HG03571 (cell line): ENCODE data around the gene PRKCZ.
A peak's percentile ranks its signal among the peaks of the same experiment; 100 is the strongest.

Experiments
- ATAC-seq: cut with Tn5 transposase; IDR thresholded peaks from one replicate; pipeline ENCODE4 v1.9.1; 2021; ENCODE audit not compliant: unreplicated experiment

The PRKCZ gene

DNA sequence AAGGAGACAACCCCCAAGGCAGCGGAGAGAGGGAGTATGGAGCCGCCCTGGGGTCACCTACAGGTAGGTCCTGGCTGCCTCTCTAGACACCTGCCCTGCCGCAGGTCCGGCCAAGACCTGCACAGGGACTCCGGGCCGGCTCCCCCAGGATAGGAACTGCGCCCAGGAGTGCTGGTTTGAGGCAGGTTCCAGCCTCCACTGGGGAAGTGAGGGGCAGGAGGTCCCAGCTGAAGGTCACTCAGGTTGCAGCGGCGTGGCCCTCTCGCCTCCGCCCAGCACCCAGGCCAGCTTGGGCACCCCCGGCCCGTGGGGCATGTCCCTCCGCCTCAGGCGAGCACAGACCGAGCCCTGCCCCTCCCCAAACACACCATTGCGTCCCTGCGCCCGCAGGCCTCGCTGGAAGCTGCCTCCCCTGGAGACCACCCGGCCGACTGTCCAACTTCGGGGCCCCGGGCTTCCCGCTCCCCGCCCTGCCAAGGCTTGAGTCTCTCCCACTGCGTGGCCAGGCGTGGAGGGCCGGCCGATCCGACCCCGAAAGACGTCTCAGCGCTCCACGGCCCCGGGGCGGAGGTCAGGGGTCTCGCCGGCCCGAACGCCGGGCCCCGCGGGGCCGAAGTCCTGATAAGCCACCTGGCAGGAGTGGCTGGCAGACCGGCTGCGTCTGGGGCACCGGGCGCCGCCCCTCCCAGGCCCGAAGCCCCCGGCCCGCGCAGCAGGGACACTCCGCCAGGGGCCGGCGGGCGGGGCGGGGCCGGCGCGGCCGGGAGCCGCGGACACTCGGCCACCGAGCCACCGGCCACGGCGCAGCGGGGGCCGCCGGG is 176.5 kb downstream of the PRKCZ start:
- peak; percentile 1 for ATAC-seq

DNA sequence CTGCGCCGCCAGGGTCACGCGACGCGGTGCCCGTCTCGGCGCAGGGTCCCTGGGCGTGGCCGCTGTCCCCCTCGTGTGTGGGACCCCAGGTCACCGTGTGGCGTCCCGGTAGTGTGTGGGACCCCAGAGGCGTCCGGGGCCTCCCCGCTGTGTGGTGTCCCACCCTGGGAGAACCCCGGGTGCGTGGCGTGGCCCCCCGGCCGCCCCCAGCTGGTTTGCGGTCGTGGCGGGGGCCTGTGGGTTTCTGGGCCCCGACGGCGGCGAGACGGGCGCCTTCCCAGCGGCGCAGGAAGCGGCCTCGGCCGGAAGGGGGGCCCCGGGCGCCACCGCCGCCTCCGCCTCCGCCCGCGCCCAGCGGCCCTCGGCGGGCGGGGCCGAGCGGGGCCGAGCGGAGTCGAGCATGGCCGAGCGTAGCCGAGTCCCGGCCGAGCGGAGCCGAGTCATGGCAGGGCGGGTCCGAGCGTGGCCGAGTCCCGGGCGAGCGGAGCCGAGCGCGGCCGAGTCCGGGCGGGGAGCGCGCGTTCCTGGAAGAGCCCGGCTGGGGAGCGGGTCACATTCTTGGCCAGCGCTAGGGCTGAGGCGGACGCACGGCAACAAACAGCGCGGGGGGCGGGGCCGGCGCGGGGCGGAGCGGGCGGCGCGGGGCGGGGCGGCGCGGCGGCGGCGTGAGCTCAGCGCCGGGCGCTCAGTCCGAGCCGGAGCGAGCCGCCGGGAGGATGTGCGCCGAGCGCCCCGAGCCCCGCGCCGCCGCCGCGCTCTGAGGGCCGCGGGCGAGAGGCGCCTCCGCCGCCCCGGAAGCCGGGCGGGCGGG is 177.3 kb downstream of the PRKCZ start:
- peak; percentile 90 for ATAC-seq

DNA sequence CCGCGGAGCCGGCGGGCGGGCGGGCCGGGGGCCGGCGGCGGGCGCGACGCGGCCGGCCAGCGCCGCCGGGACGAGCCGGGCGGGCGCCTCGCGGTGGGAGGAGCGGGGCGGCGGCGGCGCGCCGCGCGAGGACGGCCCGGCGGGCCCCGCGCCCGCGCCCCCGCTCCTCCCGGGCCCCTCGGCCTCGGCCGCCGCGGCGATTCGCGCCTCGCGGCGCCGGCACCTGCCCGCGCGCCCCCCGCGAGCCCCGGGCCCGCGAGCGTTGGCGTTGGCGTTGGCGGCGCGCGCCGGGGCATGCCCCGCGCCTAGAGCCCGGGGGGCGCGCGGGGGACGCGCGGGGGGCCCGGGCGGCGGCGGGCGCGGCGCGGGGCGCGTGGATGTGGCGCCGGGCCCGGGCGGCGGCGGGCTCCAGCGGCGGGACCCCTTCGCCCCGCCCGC is 178.0 kb downstream of the PRKCZ start, which contains the start of gene SKI:
TSS of gene SKI (plus strand) at position 163 of the 438 bp plus-strand sequence. CDS start 448 bp downstream, outside the sequence.
- no peak for ATAC-seq

DNA sequence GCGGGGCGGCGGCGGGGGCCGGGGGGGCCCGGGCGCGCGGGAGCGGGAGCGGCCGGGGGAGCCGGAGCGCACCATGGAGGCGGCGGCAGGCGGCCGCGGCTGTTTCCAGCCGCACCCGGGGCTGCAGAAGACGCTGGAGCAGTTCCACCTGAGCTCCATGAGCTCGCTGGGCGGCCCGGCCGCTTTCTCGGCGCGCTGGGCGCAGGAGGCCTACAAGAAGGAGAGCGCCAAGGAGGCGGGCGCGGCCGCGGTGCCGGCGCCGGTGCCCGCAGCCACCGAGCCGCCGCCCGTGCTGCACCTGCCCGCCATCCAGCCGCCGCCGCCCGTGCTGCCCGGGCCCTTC is 178.5 kb downstream of the PRKCZ start:
- no peak for ATAC-seq

DNA sequence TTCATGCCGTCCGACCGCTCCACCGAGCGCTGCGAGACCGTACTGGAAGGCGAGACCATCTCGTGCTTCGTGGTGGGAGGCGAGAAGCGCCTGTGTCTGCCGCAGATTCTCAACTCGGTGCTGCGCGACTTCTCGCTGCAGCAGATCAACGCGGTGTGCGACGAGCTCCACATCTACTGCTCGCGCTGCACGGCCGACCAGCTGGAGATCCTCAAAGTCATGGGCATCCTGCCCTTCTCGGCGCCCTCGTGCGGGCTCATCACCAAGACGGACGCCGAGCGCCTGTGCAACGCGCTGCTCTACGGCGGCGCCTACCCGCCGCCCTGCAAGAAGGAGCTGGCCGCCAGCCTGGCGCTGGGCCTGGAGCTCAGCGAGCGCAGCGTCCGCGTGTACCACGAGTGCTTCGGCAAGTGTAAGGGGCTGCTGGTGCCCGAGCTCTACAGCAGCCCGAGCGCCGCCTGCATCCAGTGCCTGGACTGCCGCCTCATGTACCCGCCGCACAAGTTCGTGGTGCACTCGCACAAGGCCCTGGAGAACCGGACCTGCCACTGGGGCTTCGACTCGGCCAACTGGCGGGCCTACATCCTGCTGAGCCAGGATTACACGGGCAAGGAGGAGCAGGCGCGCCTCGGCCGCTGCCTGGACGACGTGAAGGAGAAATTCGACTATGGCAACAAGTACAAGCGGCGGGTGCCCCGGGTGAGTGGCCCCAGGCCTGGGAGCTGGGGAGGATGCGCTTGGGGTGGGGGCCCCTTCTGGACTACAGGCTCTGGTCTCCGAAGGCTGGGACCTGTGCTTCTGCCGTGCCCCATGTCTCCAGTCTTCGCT is 179.0 kb downstream of the PRKCZ start:
- no peak for ATAC-seq

DNA sequence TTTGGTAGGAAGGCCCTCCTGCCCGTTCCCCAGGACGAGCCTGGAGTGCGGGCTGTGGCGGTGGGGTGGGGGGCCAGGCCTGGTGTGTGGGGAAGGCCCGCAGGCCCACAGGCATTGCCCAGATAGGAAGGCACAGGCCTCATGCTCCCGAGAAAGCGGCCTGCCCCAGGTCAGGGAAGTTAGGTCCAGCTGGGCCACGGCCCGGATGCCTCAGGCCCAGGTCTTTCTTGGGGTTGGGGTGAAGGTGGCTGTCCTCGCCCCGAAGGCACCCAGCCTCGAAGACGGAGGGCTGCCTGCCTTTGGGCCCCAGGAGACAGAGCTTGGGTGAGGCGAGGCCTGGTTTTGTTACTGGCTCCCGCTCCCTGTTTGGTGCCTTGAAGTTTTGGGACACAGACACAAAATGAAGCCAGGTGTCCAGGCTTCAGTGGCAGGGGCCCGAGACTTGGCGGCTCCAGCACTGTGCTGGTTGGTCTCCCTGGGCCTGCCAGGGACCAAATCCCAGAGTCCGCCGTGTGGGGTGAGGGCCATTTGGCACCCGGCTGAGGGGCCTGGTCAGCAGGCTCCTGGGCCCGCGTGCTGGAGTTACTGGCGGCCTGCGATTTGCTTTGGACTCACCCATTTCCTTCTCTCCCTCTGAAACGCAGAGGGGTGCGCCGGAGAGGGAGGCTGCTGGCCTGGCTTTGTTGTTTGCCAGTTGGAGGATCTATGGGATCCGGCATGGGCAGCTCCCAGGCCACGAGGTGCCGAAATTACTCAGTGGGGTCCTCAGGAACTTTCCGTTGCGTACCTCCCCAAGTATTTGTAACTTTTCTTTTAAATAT is 179.9 kb downstream of the PRKCZ start:
- no peak for ATAC-seq

DNA sequence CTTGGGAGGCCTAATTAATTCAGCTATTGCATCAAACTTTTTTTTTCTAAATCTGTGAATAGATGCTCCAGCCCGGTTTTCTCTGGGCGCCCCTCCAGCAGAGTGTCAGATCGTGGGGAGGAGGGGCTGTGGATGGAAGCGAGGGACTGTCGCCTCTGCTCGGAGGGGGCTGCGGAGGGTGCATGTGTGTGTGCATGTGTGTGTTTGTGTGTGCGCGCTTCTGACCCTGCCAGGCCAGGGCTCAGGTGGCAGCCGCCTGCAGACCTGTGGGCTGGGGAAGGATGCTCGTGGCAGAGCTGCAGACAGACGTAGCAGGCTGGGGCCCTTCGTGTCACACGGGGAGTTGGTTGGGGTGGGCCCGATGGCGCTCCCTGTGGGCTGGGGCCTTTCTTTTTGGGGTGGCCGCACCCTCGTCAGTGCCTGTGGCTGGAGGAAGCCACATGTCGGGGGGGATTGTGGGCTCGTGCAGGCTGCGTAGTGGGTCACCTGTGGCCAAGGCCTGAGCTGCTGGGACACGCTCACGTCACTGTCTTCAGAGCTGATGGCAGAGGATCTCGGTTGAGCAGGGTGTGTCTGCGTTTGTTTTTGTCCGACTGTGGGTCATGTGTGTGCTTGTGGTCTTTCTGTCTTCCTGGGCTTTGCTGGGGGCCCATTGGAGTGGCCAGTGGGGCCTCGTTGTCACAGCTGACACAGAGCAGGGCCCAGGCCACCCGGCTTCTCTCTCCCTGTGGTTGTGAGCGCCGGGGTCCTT is 180.7 kb downstream of the PRKCZ start:
- ATAC-seq, result no peak

DNA sequence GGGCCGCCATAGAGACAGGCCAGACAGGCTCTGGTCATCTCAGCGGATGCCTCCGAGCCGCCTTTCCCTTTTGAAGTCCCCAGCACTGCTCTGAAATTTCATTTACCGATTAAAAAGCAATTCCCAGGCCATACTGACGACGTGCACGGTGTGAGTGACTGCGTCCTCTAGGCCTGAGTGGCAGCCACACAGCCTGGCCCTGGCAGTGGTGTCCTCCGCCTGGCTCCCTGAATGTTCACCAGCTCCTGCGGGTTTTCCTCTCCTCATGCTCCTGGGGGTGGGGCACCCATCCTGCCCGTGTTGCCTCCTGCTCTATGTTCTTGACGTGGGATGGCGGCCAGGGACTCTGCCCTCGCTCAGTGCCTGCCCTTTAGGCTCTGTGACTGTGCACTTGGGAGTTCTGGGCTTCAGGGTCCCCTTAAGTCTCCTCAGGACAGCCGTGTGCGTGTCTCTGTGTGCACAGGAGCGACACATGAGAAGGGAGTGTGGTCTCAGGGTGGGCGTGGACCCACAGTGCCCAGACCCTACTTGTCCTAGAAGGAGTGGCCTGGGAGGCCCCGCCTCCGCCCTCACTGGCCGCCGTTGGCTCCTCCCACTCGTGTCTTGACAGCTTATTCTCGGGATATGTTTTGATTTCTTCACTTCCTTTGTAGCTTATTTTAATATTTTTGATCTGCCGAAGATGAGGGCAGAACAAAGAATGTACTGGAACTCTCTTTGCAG is 181.5 kb downstream of the PRKCZ start:
- no peak for ATAC-seq

DNA sequence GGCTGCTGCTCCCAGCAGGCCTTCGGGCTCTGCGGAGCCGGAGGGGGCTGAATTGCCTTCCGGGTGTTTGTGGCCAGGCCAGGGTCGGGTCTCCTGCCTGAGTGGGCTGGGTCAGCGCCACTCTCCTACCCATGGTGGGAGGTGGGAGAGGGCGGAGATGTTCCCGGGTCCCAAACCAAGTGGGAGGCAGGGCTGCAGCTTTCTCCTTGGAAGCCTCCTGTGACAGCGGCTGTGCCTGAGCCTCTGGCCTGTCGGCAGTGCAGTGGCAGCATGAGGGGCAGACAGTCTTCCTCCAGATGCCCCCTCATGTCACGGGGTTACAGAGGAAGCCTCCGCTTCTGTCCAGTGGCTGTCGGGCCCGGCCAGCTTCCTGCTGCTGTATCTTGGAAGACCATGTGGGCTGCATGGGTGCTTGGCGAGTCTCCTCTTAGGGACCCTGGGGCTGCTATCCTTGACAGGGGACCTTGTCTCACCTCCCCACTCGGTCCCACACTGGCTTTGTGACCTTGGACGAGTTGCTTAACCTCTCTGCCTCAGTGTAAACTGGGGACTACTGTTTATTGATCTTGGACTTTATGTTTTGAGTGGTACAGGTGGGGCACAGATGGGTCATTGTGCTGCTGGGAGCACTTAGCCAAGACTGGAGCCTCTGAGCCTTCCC is 182.2 kb downstream of the PRKCZ start:
- ATAC-seq, result no peak

DNA sequence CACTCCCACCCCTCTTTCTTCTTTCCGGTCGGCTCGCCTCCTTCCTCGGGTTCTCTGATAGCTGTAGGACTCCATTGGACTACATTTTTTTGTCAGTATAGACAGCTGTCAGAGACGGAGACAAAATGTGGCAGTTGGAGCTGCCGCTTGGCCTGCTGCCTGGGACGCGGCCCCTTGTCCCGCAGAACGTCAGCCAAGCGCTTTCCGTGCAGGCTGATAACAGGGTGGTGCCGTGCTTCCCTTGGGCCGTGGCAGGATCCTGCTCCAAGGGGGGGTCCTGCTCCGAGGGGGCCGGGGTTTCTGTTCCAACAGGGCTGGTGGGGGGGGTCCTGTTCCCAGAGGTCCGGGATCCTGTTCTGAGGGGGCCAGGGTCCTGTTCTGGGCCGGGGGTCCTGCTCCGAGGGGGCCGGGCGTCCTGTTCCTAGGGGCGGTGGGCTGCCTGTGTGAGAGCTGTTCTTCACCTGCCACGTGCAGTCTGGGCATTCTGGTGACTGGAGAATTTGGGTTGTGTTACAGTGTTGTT is 182.8 kb downstream of the PRKCZ start:
- ATAC-seq, result no peak

DNA sequence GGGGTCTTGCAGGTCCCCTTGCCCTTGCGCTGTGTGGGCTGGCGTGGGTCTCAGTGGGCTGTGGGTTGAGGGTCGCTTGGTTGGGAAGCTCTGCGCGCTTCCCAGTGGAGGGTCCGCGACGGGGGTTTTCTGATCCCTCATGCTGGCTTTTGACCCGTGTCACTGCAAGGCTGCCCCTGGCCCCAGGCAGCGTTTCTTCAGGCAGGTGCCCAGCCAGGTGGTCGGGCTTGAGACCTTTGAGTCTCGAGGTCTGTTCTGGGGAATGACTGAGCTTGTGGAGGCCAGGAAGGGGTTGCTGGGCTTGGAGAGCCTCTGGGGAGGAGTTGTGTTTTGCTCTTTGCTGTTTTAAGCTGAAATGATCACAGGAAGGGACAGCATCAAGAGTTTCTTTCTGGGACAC is 183.3 kb downstream of the PRKCZ start:
- no peak for ATAC-seq

DNA sequence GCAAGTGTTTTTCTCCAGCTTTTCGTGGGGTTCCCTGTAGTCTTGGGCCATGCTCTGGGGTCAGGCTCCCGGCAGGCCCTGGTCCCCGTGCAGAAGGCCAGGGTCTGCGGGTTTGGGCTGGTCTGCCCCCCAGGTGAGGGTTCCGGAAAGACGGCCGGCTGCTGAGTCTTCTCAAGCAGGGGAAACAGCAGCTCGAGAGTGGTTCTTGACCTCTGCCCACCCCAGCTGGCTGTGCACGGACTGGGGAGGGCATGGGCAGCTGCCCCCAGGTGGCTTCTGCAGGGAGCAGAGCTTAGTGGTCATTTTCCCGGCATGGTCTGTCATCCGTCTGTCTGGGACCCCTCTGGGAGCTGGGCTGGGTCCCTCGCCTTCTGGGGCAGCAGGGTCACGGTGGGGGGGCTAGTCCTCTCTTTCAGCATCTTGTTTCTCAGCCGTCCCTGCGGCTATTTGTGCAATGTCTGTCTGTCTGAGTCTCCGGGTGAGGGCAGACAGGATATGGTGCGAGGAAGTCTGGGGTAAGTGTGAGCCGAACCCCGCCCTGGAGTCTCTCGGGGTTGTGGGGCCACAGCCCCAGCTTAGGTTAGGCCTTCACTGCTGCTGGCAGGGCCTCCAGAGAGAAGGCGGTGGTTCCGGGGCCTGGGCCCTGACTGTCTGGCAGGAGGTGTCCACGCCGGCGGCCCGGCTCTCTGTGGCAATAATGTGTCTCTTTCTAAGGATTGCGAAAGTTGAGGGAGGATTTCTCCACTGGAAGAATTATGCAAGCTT is 184.0 kb downstream of the PRKCZ start:
- ATAC-seq, result no peak

DNA sequence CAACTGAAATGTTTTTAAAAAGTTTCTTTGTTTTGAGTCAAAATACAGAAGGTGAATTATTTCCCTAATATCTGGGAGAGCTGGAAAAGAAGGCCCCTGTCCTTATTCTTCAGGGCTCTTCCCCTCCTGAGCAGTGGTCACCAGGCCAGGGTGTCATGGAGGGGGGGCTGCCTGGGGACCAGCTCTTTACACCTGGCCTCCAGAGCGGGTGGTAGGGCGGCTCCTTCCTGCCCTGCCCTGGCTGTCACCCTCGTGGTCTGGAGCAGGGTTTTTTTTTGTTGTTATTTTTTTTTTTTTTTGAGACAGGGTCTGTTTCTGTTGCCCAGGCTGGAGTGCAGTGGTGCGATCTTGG is 184.5 kb downstream of the PRKCZ start:
- ATAC-seq, result no peak
